ENCODE data around the gene TMED10.
"Not testable (repeated sequence)": the region's sequence is repeated elsewhere in the genome, so short reads cannot be mapped to it uniquely, and the experiment has no call there.

The TMED10 gene

GRCh38 chr14:75127474-75127820 is 49.0 kb downstream of the TMED10 start:
- ChIA-PET CTCF (interaction anchor here (1.0 to 1.7 kb wide), 4 partner anchors 171 to 527 kb away, joined by 3 to 12 read pairs (median 4); no protein-coding TSS in a partner anchor), POLR2A (interaction anchor here (0.7 to 1.7 kb wide), 13 partner anchors 11 to 529 kb away, joined by 3 to 7 read pairs (median 3); partner anchors contain the start of gene YLPM1)
- Histone ChIP-seq H3K4me1 (ENCODE audit: control insufficient read depth, insufficient read depth, low read length) (peaks cover 19% of the 10 kb centered on the region), H3K36me3 (ENCODE audit: control insufficient read depth in 2 of 2, insufficient read depth in 1 of 2, low read length in 2 of 2) (peaks cover 0 to 11% of the 10 kb centered on the region in 2 experiments; a peak in 2 of 3 replicates), H3K27ac (ENCODE audit: extremely low read depth, low read depth, low read length) (peak overlapping the region; percentile 94), H3K4me3 (ENCODE audit: low read depth, low read length) (peak overlapping the region; percentile 98)
- not testable (repeated sequence) for H3K9me3 ChIP-seq (ENCODE audit: control insufficient read depth, insufficient read depth, low read depth, low read length)
- TF ChIP-seq ZNF394 (tag by site-specific recombination; IDR thresholded peaks at IDR 0.05; ENCODE audit: borderline replicate concordance) (peak; percentile 78; the same call in 1 of the 2 replicates), REST (tag by site-specific recombination; IDR thresholded peaks at IDR 0.05) (0 out of 2 replicates have a peak, but pooled peaks have one; percentile 1), ZNF335 (tag by site-specific recombination; conservative IDR thresholded peaks at IDR 0.05) (peak; percentile 88)

- Histone ChIP-seq H3K9me3 (ENCODE audit: control insufficient read depth, insufficient read depth, low read depth, low read length) (no peaks in the 10 kb centered on the region), H3K4me1 (ENCODE audit: control insufficient read depth, insufficient read depth, low read length) (peaks cover 19% of the 10 kb centered on the region), H3K36me3 (ENCODE audit: control insufficient read depth in 2 of 2, insufficient read depth in 1 of 2, low read length in 2 of 2) (peaks cover 0 to 16% of the 10 kb centered on the region in 2 experiments; a peak in 2 of 3 replicates), H3K27ac (ENCODE audit: extremely low read depth, low read depth, low read length) (peak within 1 kb of the TSS; percentile 94), H3K4me3 (ENCODE audit: low read depth, low read length) (peak within 1 kb of the TSS; percentile 98)
- CTCF ChIA-PET, result interaction anchor here (0.6 to 1.7 kb wide), 4 partner anchors 11 to 527 kb away, joined by 3 to 12 read pairs (median 4); partner anchors contain the start of gene ACYP1
- POLR2A ChIA-PET, result interaction anchor here (0.6 to 1.7 kb wide), 17 partner anchors 12 to 530 kb away, joined by 3 to 7 read pairs (median 3); partner anchors contain the start of genes FOS, YLPM1 and ZC2HC1C
- peak; percentile 78 for TF ChIP-seq ZBTB48 (tag by site-specific recombination; IDR thresholded peaks at IDR 0.05)
- TF ChIP-seq ZNF501 (tag by site-specific recombination; IDR thresholded peaks at IDR 0.05), result peak; percentile 80; the same call in 1 of the 2 replicates
- no peak for TF ChIP-seq ZSCAN18 (tag by site-specific recombination; IDR thresholded peaks at IDR 0.05)
- peak; percentile 31; the same call in 1 of the 2 replicates for TF ChIP-seq SP3 (tag by site-specific recombination; IDR thresholded peaks at IDR 0.05)
- 0 out of 2 replicates have a peak, but pooled peaks have one; percentile 15 for TF ChIP-seq ZFHX2 (tag by site-specific recombination; conservative IDR thresholded peaks at IDR 0.05)
- TF ChIP-seq SP2 (tag by site-specific recombination; IDR thresholded peaks at IDR 0.05), result peak; percentile 63
- TF ChIP-seq ZSCAN30 (tag by site-specific recombination; IDR thresholded peaks at IDR 0.05), result peak; percentile 89
- no peak for TF ChIP-seq ZNF148 (tag by site-specific recombination; IDR thresholded peaks at IDR 0.05; ENCODE audit: borderline replicate concordance)
- TF ChIP-seq ZBTB26 (tag by site-specific recombination; optimal IDR thresholded peaks at IDR 0.05), result peak; percentile 97
- TF ChIP-seq ZNF560 (tag by site-specific recombination; IDR thresholded peaks at IDR 0.05; ENCODE audit: borderline replicate concordance), result no peak
- TF ChIP-seq ZNF202 (tag by site-specific recombination; IDR thresholded peaks at IDR 0.05; ENCODE audit: borderline replicate concordance), result no peak
- peak; percentile 81 for TF ChIP-seq ZNF660 (tag by site-specific recombination; IDR thresholded peaks at IDR 0.05)
- peak; percentile 29; the same call in 1 of the 2 replicates for TF ChIP-seq ZNF341 (tag by site-specific recombination; IDR thresholded peaks at IDR 0.05; ENCODE audit: low read depth)
- TF ChIP-seq ZNF518A (tag by site-specific recombination; conservative IDR thresholded peaks at IDR 0.05; ENCODE audit: low read depth), result peak; percentile 93
Measured at GRCh38 chr14:75126679-75127473, 49.5 kb downstream of the TMED10 start, which contains the start of gene NEK9. TSS of gene NEK9 (minus strand) at chr14:75127048. CDS start at chr14:75126921, 127 bp downstream.
